Breast epithelium (tissue), 3 donors: ENCODE measurements around the gene PSMB9.

Experiments
- CTCF ChIP-seq, 3 donors: fragments of 450-650 bp; IDR thresholded peaks; one replicate each; pipeline ENCODE4 v1.5.1; 2016 to 2017; ENCODE audit warnings: antibody characterized with exemption in 3 of 3, mild to moderate bottlenecking in 3 of 3, moderate library complexity in 3 of 3
- POLR2AphosphoS5 ChIP-seq, 3 donors: sonication (generic); formaldehyde crosslinking; IDR thresholded peaks; one replicate each; pipeline ENCODE4 v1.6.1; 2017; ENCODE audit warnings: antibody characterized with exemption in 3 of 3

- TF ChIP-seq POLR2AphosphoS5 (IDR thresholded peaks at IDR 0.05) (no peak), CTCF (IDR thresholded peaks at IDR 0.05) (no peak)
These were observed 1.6 kb downstream of the PSMB9 start for GRCh38 chr6:32855467-32856174.
